Activated naive CD4-positive, alpha-beta T cell (primary cell): ENCODE results near the gene SLC25A21.

Experiments used
- DNase-seq, 4 experiments: peaks; one replicate each; lab custom pipeline; 2025; lab: John Stamatoyannopoulos, UW

The SLC25A21 gene

GRCh38 chr14:36661506-36662257 is 510.7 kb downstream of the SLC25A21 start, which contains the start of gene PAX9:
Gene PAX9, plus strand, starts transcription at chr14:36661860. Its CDS starts 230 bp downstream, at chr14:36662090.
- DNase-seq: no peak

GRCh38 chr14:36660736-36661505 is 511.5 kb downstream of the SLC25A21 start:
- no peak for DNase-seq

- no peak for DNase-seq
These were observed 512.3 kb downstream of the SLC25A21 start for GRCh38 chr14:36659822-36660735.

- DNase-seq: no peak
These were observed 513.2 kb downstream of the SLC25A21 start for GRCh38 chr14:36659010-36659821.

- DNase-seq: no peak
These were observed 514.0 kb downstream of the SLC25A21 start for GRCh38 chr14:36658123-36659009.

GRCh38 chr14:36657399-36658122 is 514.8 kb downstream of the SLC25A21 start:
- DNase-seq: no peak

- no peak for DNase-seq
These were observed 515.6 kb downstream of the SLC25A21 start for GRCh38 chr14:36656687-36657398.

GRCh38 chr14:36655963-36656686 is 516.3 kb downstream of the SLC25A21 start:
- DNase-seq: no peak

GRCh38 chr14:36655571-36655962 is 516.8 kb downstream of the SLC25A21 start:
- no peak for DNase-seq

GRCh38 chr14:36654794-36655381 is 517.5 kb downstream of the SLC25A21 start:
- DNase-seq: no peak

- DNase-seq: no peak
These were observed 518.2 kb downstream of the SLC25A21 start for GRCh38 chr14:36653962-36654793.

GRCh38 chr14:36653413-36653812 is 519.0 kb downstream of the SLC25A21 start:
- DNase-seq: no peak

- DNase-seq: no peak
These were observed 519.7 kb downstream of the SLC25A21 start for GRCh38 chr14:36652542-36653201.

GRCh38 chr14:36649872-36650650 is 522.3 kb downstream of the SLC25A21 start:
- no peak for DNase-seq
